SK-N-SH (cell line): ENCODE results near the gene PPM1L. TPM values are rescaled to one million over a fixed set of nuclear protein-coding genes. Genes with fewer than 3 reads are reported as not detected.

ENCODE experiments used
- CTCF ChIA-PET: fragments of 300-600, 350-600 bp; formaldehyde crosslinking; extraction: SDS; loops from one replicate; lab custom pipeline; 2021; lab: Yijun Ruan, JAX
- POLR2A ChIA-PET: fragments of 350-600 bp; sonication (Branson Sonifier 250); formaldehyde crosslinking; extraction: SDS; loops from one replicate; lab custom pipeline; 2020; ENCODE audit warnings: antibody characterized with exemption, inconsistent platforms; lab: Yijun Ruan, JAX
- DNase-seq: peaks from one replicate; pipeline ENCODE4 v3.0.0; 2012
- H2AFZ ChIP-seq: fragments of 200-600 bp; sonication (generic); 2 replicates; pipeline ENCODE4 v1.8.1; 2016; ENCODE audit warnings: antibody characterized with exemption, mild to moderate bottlenecking, low read depth
- H3F3A ChIP-seq: fragments of 200-600 bp; sonication (generic); replicated peaks from 2 replicates; pipeline ENCODE3; 2016; ENCODE audit warnings: antibody characterized with exemption, mild to moderate bottlenecking; ENCODE audit not compliant: insufficient read depth
- H3K27ac ChIP-seq, 2 experiments: fragments of 200-500 bp in 1 of 2; fragments of 200-600 bp in 1 of 2; sonication (Bioruptor generic) in 1 of 2; sonication (generic), shearing (Covaris generic) in 1 of 2; 2 replicates each; pipeline versions ENCODE4 v1.5.1 to v1.6.1; 2014 to 2016; ENCODE audit warnings: low read depth in 2 of 2, inconsistent platforms in 1 of 2, low read length in 1 of 2, mild to moderate bottlenecking in 1 of 2, mixed read lengths in 1 of 2
- H3K27me3 ChIP-seq: fragments of 200-600 bp; sonication (generic), shearing (Covaris generic); 2 replicates; pipeline ENCODE4 v1.6.1; 2016; ENCODE audit warnings: mixed run types; ENCODE audit not compliant: insufficient read depth
- H3K36me3 ChIP-seq, 2 experiments: fragments of 200-500 bp in 1 of 2; fragments of 200-600 bp in 1 of 2; sonication (Bioruptor generic) in 1 of 2; sonication (generic) in 1 of 2; replicated peaks in 1 of 2; 2 replicates each; pipeline versions ENCODE3 to v1.5.1; 2014 to 2016; ENCODE audit warnings: low read length in 1 of 2, mild to moderate bottlenecking in 1 of 2; ENCODE audit not compliant: insufficient read depth in 2 of 2, control insufficient read depth in 1 of 2
- H3K4me1 ChIP-seq, 2 experiments: fragments of 200-500 bp in 1 of 2; fragments of 200-600 bp in 1 of 2; sonication (Bioruptor generic) in 1 of 2; sonication (generic), shearing (Covaris generic) in 1 of 2; 2 replicates each; pipeline versions ENCODE4 v1.5.1 to v1.6.1; 2014 to 2016; ENCODE audit warnings: low read depth in 1 of 2, low read length in 1 of 2, mixed run types in 1 of 2; ENCODE audit not compliant: insufficient read depth in 2 of 2, control insufficient read depth in 1 of 2
- H3K4me2 ChIP-seq: fragments of 200-600 bp; sonication (generic), shearing (Covaris generic); 2 replicates; pipeline ENCODE4 v1.6.1; 2017; ENCODE audit warnings: mixed run types
- H3K4me3 ChIP-seq, 2 experiments: fragments of 200-500 bp in 1 of 2; fragments of 200-600 bp in 1 of 2; sonication (Bioruptor generic) in 1 of 2; sonication (generic), shearing (Covaris generic) in 1 of 2; 2 replicates each; pipeline versions ENCODE4 v1.5.1 to v1.8.1; 2014 to 2016; ENCODE audit warnings: low read depth in 2 of 2, inconsistent platforms in 1 of 2, low read length in 1 of 2, mild to moderate bottlenecking in 1 of 2, mixed read lengths in 1 of 2, moderate library complexity in 1 of 2
- H3K79me2 ChIP-seq: fragments of 200-600 bp; sonication (generic); 2 replicates; pipeline ENCODE4 v1.8.1; 2017; ENCODE audit warnings: mild to moderate bottlenecking; ENCODE audit not compliant: insufficient read depth
- H3K9ac ChIP-seq: fragments of 200-600 bp; sonication (generic); 2 replicates; pipeline ENCODE4 v1.6.1; 2017; ENCODE audit warnings: mixed run types
- H3K9me2 ChIP-seq: fragments of 200-600 bp; sonication (generic); 2 replicates; pipeline ENCODE4 v1.6.1; 2017; ENCODE audit warnings: mixed run types
- H3K9me3 ChIP-seq: fragments of 200-600 bp; sonication (generic); 2 replicates; pipeline ENCODE4 v1.6.1; 2017; ENCODE audit warnings: mixed run types, mild to moderate bottlenecking, moderate library complexity
- H4K20me1 ChIP-seq: fragments of 200-600 bp; sonication (generic); 2 replicates; pipeline ENCODE4 v1.6.1; 2017; ENCODE audit warnings: mild to moderate bottlenecking, mixed run types; ENCODE audit not compliant: insufficient read depth
- CHD2 ChIP-seq: fragments of 150-350 bp; IDR thresholded peaks from 2 replicates; pipeline ENCODE4 v1.6.1; 2018; ENCODE audit warnings: low read length; ENCODE audit not compliant: partially characterized antibody
- ELF1 ChIP-seq: IDR thresholded peaks from 2 replicates; pipeline ENCODE4 v1.4.0; 2012
- FOXM1 ChIP-seq: IDR thresholded peaks from 2 replicates; pipeline ENCODE4 v1.4.0; 2012; ENCODE audit warnings: low read depth, mild to moderate bottlenecking
- GABPA ChIP-seq: IDR thresholded peaks from 2 replicates; pipeline ENCODE4 v1.4.0; 2012; ENCODE audit warnings: low read depth, mild to moderate bottlenecking
- JUND ChIP-seq: IDR thresholded peaks from 2 replicates; pipeline ENCODE4 v1.4.0; 2012
- POLR2AphosphoS5 ChIP-seq: IDR thresholded peaks from 2 replicates; pipeline ENCODE4 v1.6.1; 2012; ENCODE audit warnings: low read depth, low read length
- RAD21 ChIP-seq: IDR thresholded peaks from 2 replicates; pipeline ENCODE4 v1.6.1; 2012; ENCODE audit warnings: mild to moderate bottlenecking, low read length
- RXRA ChIP-seq: IDR thresholded peaks from 2 replicates; pipeline ENCODE4 v1.4.0; 2012; ENCODE audit warnings: low read depth, mild to moderate bottlenecking, borderline replicate concordance
- SIN3A ChIP-seq: IDR thresholded peaks from 2 replicates; pipeline ENCODE4 v1.6.1; 2012; ENCODE audit warnings: low read depth, mild to moderate bottlenecking, low read length, moderate library complexity, borderline replicate concordance
- TAF1 ChIP-seq: IDR thresholded peaks from 2 replicates; pipeline ENCODE4 v1.6.1; 2012; ENCODE audit warnings: low read depth, mild to moderate bottlenecking, low read length, moderate library complexity, borderline replicate concordance
- TEAD4 ChIP-seq: IDR thresholded peaks from 2 replicates; pipeline ENCODE4 v1.4.0; 2012; ENCODE audit warnings: mild to moderate bottlenecking, borderline replicate concordance; ENCODE audit not compliant: insufficient read depth
- USF2 ChIP-seq: fragments of 150-350 bp; IDR thresholded peaks from 2 replicates; pipeline ENCODE4 v1.6.1; 2017; ENCODE audit warnings: antibody characterized with exemption, low read length, low read depth, borderline replicate concordance
- YY1 ChIP-seq: IDR thresholded peaks from 2 replicates; pipeline ENCODE4 v1.4.0; 2012; ENCODE audit warnings: low read depth, mild to moderate bottlenecking
- WGBS: methylation state at CpG from one replicate; pipeline ENCODE4 v1.1.6; 2017; ENCODE audit warnings: low lambda C conversion rate; 5-methylcytosine and 5-hydroxymethylcytosine counted together
- polyA plus RNA-seq, 3 experiments: library from polyadenylated mRNA; depleted of rRNA; stranded (reverse); fragments of >200 nt; gene quantifications; 2 replicates each; pipeline ENCODE4 v1.2.3, GENCODE V29; 2012
- TF ChIP-seq, protein P1 (sequence below): IDR thresholded peaks from 2 replicates; pipeline ENCODE4 v1.4.0; 2012; ENCODE audit warnings: low read depth
- TF ChIP-seq, protein P2 (sequence below): IDR thresholded peaks from 2 replicates; pipeline ENCODE4 v1.6.1; 2012; ENCODE audit warnings: mild to moderate bottlenecking, low read depth, low read length, moderate library complexity

PPM1L gene
- polyA plus RNA-seq, 1 of the 3 experiments (the other 2 are of a cell fraction), result 0.16 TPM

DNA sequence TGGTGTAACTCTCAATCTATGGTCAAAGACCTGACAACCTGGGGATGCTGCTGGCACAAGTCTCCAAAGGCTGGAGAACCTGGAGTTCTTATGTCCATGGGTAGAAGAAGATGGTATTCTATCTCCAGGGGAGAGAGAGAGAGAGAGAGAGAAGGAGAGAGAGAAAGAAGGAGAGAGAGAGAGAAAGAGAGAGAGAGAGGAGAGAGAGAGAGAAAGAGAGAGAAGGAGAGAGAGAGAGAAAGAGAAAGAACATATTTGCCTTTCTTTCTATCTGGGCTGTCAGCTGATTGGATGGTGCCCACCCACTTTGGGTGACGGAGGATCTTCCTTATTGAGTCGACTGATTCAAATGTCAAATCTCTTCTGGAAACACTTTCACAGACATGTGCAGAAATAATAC is 84.6 kb downstream of the PPM1L start:
- ChIA-PET CTCF (interaction anchor here (0.7 to 1.4 kb wide), 4 partner anchors 8 to 273 kb away, joined by 3 to 4 read pairs (median 3); no protein-coding TSS in a partner anchor), POLR2A (no interaction called here)
- H3K4me2 ChIP-seq, result no peak overlapping the region
- no peak overlapping the region for H3K27ac ChIP-seq
- no peaks in the 10 kb centered on the region for H3K9me2 ChIP-seq
- no peak overlapping the region for H3K9ac ChIP-seq
- H3K4me3 ChIP-seq, result no peak overlapping the region
- H3K9me3 ChIP-seq, result no peaks in the 10 kb centered on the region
- no peaks in the 10 kb centered on the region for H3K27me3 ChIP-seq
- H2AFZ ChIP-seq, result no peak overlapping the region
- H3K36me3 ChIP-seq, result no peaks in the 10 kb centered on the region
- H3K79me2 ChIP-seq, result no peaks in the 10 kb centered on the region
- no peaks in the 10 kb centered on the region for H4K20me1 ChIP-seq
- H3K4me1 ChIP-seq, result no peaks in the 10 kb centered on the region
- no peaks in the 10 kb centered on the region for H3F3A ChIP-seq
- 42% methylated on average over 2 of the region's 2 CpGs for WGBS
- no peak for DNase-seq
- TF ChIP-seq TEAD4, result no peak
- TF ChIP-seq SIN3A, result no peak
- TF ChIP-seq POLR2AphosphoS5, result no peak
- TF ChIP-seq CHD2, result no peak
- TF ChIP-seq, protein P1, sequence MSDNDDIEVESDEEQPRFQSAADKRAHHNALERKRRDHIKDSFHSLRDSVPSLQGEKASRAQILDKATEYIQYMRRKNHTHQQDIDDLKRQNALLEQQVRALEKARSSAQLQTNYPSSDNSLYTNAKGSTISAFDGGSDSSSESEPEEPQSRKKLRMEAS, result no peak
- TF ChIP-seq TAF1, result no peak
- TF ChIP-seq RXRA, result no peak
- no peak for TF ChIP-seq YY1
- TF ChIP-seq USF2, result no peak
- no peak for TF ChIP-seq GABPA
- no peak for TF ChIP-seq ELF1
- TF ChIP-seq, protein P2, sequence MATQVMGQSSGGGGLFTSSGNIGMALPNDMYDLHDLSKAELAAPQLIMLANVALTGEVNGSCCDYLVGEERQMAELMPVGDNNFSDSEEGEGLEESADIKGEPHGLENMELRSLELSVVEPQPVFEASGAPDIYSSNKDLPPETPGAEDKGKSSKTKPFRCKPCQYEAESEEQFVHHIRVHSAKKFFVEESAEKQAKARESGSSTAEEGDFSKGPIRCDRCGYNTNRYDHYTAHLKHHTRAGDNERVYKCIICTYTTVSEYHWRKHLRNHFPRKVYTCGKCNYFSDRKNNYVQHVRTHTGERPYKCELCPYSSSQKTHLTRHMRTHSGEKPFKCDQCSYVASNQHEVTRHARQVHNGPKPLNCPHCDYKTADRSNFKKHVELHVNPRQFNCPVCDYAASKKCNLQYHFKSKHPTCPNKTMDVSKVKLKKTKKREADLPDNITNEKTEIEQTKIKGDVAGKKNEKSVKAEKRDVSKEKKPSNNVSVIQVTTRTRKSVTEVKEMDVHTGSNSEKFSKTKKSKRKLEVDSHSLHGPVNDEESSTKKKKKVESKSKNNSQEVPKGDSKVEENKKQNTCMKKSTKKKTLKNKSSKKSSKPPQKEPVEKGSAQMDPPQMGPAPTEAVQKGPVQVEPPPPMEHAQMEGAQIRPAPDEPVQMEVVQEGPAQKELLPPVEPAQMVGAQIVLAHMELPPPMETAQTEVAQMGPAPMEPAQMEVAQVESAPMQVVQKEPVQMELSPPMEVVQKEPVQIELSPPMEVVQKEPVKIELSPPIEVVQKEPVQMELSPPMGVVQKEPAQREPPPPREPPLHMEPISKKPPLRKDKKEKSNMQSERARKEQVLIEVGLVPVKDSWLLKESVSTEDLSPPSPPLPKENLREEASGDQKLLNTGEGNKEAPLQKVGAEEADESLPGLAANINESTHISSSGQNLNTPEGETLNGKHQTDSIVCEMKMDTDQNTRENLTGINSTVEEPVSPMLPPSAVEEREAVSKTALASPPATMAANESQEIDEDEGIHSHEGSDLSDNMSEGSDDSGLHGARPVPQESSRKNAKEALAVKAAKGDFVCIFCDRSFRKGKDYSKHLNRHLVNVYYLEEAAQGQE, result no peak
- TF ChIP-seq JUND, result no peak

GRCh38 chr3:160841455-160841854 is 85.4 kb downstream of the PPM1L start:
- CTCF ChIA-PET, result interaction anchor here (0.8 to 1.4 kb wide), 3 partner anchors 9 to 560 kb away, joined by 3 to 4 read pairs (median 4); no protein-coding TSS in a partner anchor

More at GRCh38 chr3:160841455-160841854, 85.4 kb downstream of the PPM1L start:
- no peaks in the 10 kb centered on the region for H3K27me3 ChIP-seq
- H3K27ac ChIP-seq, result no peak overlapping the region
- no peaks in the 10 kb centered on the region for H3K9me2 ChIP-seq
- H3K4me2 ChIP-seq, result no peak overlapping the region
- POLR2A ChIA-PET, result no interaction called here
- no peaks in the 10 kb centered on the region for H3F3A ChIP-seq
- no peaks in the 10 kb centered on the region for H3K79me2 ChIP-seq
- no peak overlapping the region for H3K9ac ChIP-seq
- no peaks in the 10 kb centered on the region for H4K20me1 ChIP-seq
- no peak overlapping the region for H2AFZ ChIP-seq
- no peak for TF ChIP-seq FOXM1
- TF ChIP-seq RAD21, result 0 out of 2 replicates have a peak, but pooled peaks have one; percentile 5
- no peaks in the 10 kb centered on the region for H3K4me1 ChIP-seq
- no peaks in the 10 kb centered on the region for H3K36me3 ChIP-seq
- H3K9me3 ChIP-seq, result no peaks in the 10 kb centered on the region
- WGBS, result 64% methylated on average over 1 of the region's 1 CpG
- no peak for DNase-seq
- no peak overlapping the region for H3K4me3 ChIP-seq
